Ascending aorta (tissue), 2 donors: Measurements from ENCODE around the gene IFI16. TPM values are rescaled to one million over a fixed set of nuclear protein-coding genes. Genes with fewer than 3 reads are reported as not detected.

Experiments
- DNase-seq, 2 donors: peaks; one replicate each; pipeline ENCODE4 v3.0.0-alpha.2; 2019; ENCODE audit warnings: low spot score in 2 of 2
- H3K27ac ChIP-seq, 2 donors: fragments of 200-600 bp; sonication (generic); one replicate each; pipeline ENCODE4 v1.5.1; 2016 to 2017; ENCODE audit warnings: mild to moderate bottlenecking in 1 of 2
- H3K27me3 ChIP-seq: fragments of 200-600 bp; sonication (generic); one replicate; pipeline ENCODE4 v1.5.1; 2017
- H3K36me3 ChIP-seq, 2 donors: fragments of 200-600 bp; sonication (generic); one replicate each; pipeline ENCODE4 v1.5.1; 2016
- H3K4me1 ChIP-seq, 2 donors: fragments of 200-600 bp; sonication (generic); one replicate each; pipeline ENCODE4 v1.5.1; 2016 to 2017; ENCODE audit warnings: mild to moderate bottlenecking in 1 of 2
- H3K4me3 ChIP-seq, 2 donors: fragments of 200-600 bp; sonication (generic); one replicate each; pipeline ENCODE4 v1.5.1; 2016 to 2017; ENCODE audit warnings: mild to moderate bottlenecking in 1 of 2
- H3K9me3 ChIP-seq, 2 donors: fragments of 200-600 bp; sonication (generic); one replicate each; pipeline ENCODE4 v1.5.1; 2016
- intact Hi-C: fragments of 100-400 bp; cut with DNase I; formaldehyde crosslinking; loops from one replicate; pipeline ENCODE4 v1.15.1; 2023
- total RNA-seq: library from RNA; depleted of rRNA; stranded (reverse); fragments of >200 nt; gene quantifications from one replicate; pipeline ENCODE4 v1.1.0, GENCODE V29; 2016
- TF ChIP-seq, protein P1 (sequence below), 3 experiments: fragments of 200-600 bp in 2 of 3; fragments of 450-650 bp in 1 of 3; sonication (generic) in 2 of 3; IDR thresholded peaks; one replicate each; pipeline ENCODE4 v1.5.1; 2016 to 2019; ENCODE audit warnings: antibody characterized with exemption in 3 of 3, mild to moderate bottlenecking in 1 of 3, moderate library complexity in 1 of 3

IFI16 gene
- total RNA-seq, 1 donor from 2014 or later, result 61.2 TPM

GRCh38 chr1:159012495-159012894 lies 2.8 kb downstream of the IFI16 start:
- Histone ChIP-seq H3K27me3 (no peaks in the 10 kb centered on the region), H3K36me3 (peaks cover 16 to 26% of the 10 kb centered on the region in 2 donors), H3K9me3 (no peaks in the 10 kb centered on the region), H3K27ac (peak overlapping the region in 1 of 2 donors; percentile 68), H3K4me3 (peak overlapping the region; percentile 62 to 66), H3K4me1 (peaks cover 0 to 2% of the 10 kb centered on the region in 2 donors)
- DNase-seq, result no peak
- TF ChIP-seq, protein P1, sequence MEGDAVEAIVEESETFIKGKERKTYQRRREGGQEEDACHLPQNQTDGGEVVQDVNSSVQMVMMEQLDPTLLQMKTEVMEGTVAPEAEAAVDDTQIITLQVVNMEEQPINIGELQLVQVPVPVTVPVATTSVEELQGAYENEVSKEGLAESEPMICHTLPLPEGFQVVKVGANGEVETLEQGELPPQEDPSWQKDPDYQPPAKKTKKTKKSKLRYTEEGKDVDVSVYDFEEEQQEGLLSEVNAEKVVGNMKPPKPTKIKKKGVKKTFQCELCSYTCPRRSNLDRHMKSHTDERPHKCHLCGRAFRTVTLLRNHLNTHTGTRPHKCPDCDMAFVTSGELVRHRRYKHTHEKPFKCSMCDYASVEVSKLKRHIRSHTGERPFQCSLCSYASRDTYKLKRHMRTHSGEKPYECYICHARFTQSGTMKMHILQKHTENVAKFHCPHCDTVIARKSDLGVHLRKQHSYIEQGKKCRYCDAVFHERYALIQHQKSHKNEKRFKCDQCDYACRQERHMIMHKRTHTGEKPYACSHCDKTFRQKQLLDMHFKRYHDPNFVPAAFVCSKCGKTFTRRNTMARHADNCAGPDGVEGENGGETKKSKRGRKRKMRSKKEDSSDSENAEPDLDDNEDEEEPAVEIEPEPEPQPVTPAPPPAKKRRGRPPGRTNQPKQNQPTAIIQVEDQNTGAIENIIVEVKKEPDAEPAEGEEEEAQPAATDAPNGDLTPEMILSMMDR (IDR thresholded peaks at IDR 0.05), result no peak
- intact Hi-C loops, result no loop called here

- Histone ChIP-seq H3K9me3 (no peaks in the 10 kb centered on the region), H3K4me1 (peaks cover 0 to 2% of the 10 kb centered on the region in 2 donors), H3K27me3 (no peaks in the 10 kb centered on the region), H3K27ac (no peak overlapping the region), H3K36me3 (peaks cover 20 to 36% of the 10 kb centered on the region in 2 donors), H3K4me3 (peak overlapping the region; percentile 8 to 62)
- TF ChIP-seq, protein P1 (IDR thresholded peaks at IDR 0.05), result no peak
- no peak for DNase-seq
- intact Hi-C loops, result no loop called here
These were observed 4.4 kb downstream of the IFI16 start for GRCh38 chr1:159014003-159014571.

DNA sequence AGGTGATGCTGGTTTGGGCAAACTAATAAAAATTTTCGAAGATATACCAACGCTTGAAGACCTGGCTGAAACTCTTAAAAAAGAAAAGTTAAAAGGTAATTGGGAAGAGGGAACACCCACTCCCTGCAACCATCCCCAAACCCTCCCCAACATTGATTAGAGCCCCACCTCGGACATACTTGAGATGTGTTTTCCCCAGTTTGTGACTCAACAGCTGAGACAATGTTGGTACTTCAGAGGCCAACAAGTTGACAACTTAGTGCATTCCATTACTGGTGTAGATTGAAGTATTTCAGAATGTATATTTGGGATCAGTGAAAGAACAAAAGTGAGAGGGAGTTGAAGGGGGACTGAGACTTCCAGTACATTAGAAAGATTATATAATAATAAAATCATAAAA lies 5.1 kb downstream of the IFI16 start:
- Histone ChIP-seq H3K36me3 (peaks cover 20 to 36% of the 10 kb centered on the region in 2 donors), H3K9me3 (no peaks in the 10 kb centered on the region), H3K27me3 (no peaks in the 10 kb centered on the region), H3K4me1 (peaks cover 0 to 2% of the 10 kb centered on the region in 2 donors), H3K27ac (no peak overlapping the region), H3K4me3 (no peak overlapping the region)
- DNase-seq, result no peak
- intact Hi-C loops, result no loop called here
- TF ChIP-seq, protein P1 (IDR thresholded peaks at IDR 0.05), result no peak

- peak overlapping the region; percentile 22 to 36 for H3K27ac ChIP-seq
- H3K36me3 ChIP-seq, result peaks cover 20 to 42% of the 10 kb centered on the region in 2 donors
- no peaks in the 10 kb centered on the region for H3K27me3 ChIP-seq
- H3K4me3 ChIP-seq, result no peak overlapping the region
- DNase-seq, result peak; percentile 30 to 84
- TF ChIP-seq, protein P1 (IDR thresholded peaks at IDR 0.05), result no peak
- H3K4me1 ChIP-seq, result peaks cover 0 to 2% of the 10 kb centered on the region in 2 donors
- intact Hi-C loops, result no loop called here
- H3K9me3 ChIP-seq, result no peaks in the 10 kb centered on the region
These were observed 5.8 kb downstream of the IFI16 start for GRCh38 chr1:159015440-159015909.

DNA sequence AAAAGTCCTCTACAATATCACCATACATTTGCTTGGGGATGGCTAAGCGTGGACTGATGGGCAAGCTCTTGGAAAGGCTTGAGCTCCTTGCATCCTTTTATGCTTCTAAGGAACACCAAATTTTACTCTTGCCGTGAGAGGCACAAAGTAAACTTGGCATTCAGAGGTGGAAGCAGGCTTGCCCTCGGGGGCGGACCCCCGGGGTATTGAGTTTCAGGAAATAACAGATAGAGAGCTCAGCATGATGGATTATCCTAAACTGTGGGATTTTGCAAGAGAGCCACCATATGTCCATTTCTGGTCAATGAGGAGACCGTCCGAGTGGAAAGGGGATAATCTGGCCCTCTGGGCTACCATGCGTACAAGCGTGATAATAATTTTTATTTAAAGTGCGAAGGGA lies 14.0 kb downstream of the IFI16 start:
- H3K27ac ChIP-seq, result no peak overlapping the region
- no peaks in the 10 kb centered on the region for H3K27me3 ChIP-seq
- H3K4me3 ChIP-seq, result no peak overlapping the region
- intact Hi-C loops, result no loop called here
- H3K4me1 ChIP-seq, result no peaks in the 10 kb centered on the region
- H3K9me3 ChIP-seq, result no peaks in the 10 kb centered on the region
- TF ChIP-seq, protein P1 (IDR thresholded peaks at IDR 0.05), result no peak
- H3K36me3 ChIP-seq, result peaks cover 9 to 30% of the 10 kb centered on the region in 2 donors
- DNase-seq, result no peak
